NCI-H345 (cell line): ENCODE measurements around the gene AGPAT2.

Experiments
- DNase-seq: peaks from one replicate; lab custom pipeline; 2025; lab: John Stamatoyannopoulos, UW

AGPAT2 gene

DNA sequence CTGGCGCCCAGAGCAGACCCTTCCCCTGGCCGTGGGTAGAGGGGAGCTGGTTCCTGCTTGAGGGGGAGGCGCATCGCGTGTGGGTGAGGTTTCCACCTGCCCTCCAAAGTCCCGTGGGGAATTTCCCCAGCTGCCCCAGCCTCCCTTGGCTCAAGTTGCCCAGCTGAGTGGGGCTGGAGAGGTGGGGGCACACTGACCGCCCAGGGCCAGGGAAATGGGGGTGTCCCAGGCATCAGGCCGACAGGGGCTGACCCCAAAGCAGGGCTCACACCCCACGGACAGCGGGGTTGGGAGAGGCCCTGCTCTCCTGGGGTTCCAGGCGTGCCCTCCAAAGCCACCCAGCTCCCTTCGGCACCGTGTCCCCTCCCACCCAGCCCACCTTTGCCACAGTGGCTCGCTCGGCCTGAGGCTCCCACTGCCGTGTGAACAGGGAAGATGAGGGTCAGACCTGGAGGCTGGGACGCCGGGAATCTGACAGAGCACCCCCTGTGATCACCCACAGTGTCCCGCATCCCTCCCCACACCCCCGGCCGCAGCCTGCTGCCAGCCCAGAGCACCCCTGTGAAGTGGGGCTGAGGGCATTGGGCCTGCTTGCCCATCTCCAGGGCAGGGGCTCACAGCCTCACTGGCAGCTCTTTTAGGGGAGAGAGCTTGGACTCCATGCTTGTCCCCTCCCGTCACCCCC is 25.5 kb downstream of the AGPAT2 start:
- DNase-seq: no peak

DNA sequence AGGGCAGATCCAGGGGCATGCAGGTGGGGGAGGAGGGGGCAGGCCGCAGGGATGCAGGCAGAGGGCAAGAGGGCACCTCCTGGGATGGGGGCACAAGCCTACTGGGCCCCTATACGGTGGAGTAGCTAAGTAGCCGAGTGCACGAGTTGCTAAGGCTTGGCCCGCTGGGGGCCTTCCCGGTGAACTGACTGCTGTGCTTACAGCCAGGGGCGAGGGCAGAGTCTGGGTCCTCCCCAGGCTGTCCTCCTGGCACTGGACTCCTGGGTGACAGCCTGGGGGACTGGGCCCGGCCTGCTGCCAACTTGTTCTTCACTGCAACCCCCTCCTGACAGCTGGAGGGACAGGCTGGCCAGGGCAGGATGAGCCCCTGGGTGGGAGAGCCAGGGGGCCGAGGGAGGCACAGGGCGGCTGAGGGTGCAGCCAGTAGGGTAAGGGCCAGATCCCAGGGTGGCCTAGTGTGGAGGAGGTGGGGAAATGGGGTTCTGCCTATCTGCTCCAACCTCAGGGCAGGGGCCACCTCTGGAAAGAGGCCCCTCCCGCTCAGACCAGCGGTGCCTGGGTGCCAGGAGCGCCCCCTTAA is 26.2 kb downstream of the AGPAT2 start:
- no peak for DNase-seq

DNA sequence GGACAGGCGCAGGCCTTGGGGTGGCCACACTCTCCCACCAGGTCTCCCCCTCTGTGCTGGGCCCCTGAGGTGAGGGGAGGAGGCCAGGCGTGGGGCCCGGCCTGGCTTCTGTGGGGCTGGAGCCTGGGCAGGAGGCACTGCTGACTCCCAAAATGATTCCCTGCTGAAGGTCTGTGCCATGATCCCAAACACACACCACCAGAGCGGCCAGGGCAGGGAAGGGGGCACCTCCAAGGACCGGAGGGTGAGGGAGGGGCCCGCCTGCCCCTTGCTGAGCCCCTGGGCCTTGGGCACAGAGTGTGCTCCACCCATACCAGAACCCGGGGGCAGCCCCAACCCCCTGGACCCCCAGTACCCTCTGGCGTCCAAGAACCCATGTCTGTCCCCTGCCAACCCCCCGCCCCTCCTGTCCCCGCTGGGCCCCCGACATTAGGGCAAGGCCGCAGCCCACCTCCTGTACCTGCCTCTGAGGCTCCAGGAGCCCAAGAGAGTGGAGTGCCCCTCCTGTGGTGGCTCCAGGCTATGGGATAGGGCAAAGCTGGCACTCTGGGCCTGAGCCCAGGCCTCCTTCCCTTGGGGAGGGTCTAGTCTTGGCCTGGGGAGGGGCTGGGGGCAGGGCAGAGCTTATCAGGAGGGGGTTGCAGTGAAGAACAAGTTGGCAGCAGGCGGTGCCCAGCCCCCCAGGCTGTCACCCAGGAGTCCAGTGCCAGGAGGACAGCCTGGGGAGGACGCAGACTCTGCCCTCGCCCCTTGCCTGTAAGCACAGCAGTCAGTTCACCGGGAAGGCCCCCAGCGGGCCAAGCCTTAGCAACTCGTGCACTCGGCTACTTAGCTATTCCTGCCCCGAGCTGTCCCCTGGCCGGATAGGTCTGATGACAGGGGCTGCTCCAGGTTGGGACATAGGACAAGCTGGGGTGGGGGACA is 27.1 kb downstream of the AGPAT2 start:
- DNase-seq: no peak

DNA sequence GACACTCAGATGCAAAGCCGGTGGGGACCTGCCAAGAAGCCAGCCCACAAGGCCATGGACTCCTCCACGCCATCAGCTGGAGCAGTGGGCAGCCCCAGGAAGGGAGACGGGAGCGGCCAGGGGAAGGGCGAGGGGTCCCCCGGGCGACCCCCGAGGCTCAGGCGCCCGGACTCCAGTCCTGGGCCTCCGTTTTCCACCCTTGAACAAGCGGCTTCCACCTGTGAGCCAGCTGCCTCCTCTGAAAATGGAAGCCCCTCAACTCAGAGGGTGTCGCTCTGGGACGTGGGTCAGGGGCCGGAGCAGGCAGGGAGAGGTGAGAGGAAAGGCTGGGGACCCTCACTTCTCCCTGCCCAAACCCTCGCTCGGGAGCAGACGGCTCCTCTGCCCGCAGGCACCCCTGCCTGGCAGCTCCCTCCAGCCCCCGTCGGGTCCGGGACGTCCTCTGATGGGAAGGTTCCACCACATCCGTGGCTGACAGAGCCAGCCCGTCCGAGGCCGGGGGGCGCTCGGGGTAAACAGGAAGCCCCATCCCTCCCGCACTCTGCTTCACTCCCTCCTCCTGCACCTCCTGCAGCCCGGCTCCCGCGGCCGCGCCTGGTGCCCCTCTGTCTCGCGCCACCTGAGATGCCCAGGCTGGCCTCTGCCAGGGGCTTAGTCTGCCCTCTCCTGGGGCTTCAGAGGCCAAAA is 28.3 kb downstream of the AGPAT2 start:
- no peak for DNase-seq

DNA sequence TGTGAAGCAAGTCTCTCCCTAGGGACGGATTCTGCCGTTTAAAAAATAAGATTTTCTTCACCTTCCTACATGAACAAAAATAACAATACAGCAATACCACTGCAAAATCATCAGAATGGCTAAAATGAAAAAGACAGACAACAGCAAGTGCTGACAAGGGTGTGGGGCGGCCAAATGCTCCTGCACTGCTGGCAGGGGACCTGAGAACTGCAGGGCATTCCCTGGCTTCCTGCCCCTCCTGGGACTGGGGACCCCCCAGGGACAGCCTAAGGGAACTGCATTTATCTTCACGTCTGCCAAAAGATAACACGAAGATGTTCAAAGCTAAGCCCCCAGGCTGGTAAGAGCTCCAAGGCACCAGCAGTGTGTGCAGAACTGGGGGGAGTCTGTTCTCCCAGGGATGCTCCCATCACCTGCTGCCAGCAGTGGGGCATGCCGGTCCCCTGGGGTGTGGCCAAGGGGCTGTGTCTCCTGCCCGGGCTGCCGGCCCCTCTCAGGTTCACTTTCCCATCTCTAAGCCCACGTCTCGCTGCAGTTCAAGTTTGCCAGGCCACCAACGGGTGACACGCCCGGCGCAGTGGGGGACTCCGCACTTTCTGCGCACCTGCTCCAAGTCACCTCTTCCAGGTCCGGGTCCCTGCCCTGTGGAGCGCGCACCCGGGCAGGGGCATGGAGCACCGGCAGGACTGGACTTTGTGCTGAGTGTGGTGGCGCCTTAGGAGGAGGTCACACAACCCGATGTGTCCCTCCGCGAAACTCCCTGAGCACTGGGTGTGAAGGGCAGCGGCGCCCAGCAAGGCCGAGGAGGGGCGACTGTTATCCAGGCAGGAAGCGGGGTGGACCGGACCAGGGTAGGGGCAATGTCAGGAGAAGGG is 29.0 kb downstream of the AGPAT2 start:
- no peak for DNase-seq

DNA sequence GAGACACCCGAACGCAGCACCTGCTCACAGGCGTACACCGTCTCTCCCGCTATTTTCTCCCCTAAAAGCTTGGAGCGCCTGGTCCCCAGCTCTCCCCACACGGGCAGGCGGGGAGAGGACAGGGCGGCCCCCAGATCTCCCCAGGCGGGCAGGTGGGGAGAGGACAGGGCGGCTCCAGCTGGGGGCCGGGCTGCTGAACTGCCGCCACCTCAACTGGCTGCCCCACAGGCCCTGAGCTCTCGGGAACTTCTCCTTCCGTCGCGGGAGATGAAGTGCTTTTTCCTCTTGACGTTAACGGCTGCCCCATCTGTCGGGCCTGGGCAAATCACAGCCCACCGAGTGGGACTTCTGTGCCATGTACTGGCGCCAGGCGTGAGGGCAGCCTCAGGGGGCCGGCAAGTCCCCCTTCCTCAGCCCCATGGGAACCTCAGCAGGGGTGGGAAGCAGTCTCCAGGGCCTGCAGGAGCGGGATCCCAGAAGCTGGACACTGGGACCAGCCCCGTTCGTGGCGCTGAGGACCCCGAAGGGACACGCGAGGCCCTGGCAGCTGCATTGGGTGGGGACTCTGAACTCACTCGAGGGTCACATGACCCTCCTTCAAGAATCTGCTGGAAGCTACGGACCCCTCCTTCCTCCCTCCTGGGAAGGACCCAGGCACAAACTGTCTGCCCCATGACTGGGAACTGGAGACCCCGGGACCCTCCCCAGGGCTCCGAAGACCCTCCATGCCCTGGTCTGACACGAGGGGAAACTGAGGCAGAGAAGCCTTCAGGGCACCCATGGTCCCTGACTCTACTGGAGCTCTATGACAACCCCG is 30.3 kb downstream of the AGPAT2 start:
- no peak for DNase-seq

DNA sequence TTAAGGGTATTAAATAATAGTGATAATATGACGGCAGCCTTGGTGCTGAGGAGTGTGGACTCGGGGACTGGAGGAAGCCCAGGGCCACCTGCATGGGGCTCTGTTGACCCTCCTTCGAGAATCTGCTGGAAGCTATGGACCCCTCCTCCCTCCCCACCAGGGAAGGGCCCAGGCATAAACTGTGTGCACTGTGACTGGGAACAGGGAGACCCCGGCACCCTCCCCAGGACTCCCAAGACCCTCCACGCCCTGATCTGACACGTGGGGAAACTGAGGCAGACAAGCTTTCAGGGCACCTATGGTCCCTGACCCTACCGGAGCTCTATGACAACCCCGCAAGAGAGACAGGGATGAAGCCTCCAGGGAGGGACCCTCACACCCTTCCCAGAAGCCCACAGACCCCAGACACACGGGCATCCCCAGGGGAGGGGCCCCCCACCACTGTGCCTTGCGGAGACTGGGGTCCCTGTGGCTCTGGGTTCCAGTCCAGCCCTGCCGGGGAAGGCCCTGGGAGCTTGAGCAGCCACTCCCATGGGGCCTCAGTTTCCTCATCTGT is 31.0 kb downstream of the AGPAT2 start:
- no peak for DNase-seq

DNA sequence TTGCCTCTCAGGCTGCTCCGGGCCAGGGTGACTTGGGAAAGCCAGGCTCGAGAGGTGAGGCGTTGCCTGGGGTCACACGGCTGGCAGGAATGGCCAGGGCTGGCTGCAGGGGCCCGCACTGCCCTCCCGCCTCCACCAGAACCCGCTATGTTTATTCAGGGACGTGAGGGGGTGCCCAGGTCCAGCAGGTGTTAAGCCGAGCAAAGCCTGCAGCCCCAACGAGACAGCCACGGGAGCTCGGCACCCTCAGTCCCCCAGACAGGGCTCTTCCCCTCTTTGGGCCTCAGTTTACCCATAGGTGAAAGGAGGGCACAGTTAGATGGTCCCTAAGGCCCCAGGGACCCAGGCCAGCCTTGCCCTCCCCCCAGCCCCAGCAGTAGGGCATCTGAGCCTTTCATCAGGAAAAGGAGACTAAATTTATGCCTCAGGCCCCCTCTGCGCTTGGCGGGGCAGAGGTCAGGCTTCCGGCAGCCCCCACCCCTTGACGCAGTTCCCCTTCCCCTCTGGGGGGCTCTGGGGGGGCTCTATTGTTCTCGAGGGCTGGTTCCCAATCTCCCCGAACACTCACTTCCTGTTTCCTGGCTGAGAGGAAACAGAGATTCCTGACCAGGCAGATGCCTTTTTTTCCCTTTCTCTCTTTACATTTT is 31.6 kb downstream of the AGPAT2 start:
- DNase-seq: no peak

DNA sequence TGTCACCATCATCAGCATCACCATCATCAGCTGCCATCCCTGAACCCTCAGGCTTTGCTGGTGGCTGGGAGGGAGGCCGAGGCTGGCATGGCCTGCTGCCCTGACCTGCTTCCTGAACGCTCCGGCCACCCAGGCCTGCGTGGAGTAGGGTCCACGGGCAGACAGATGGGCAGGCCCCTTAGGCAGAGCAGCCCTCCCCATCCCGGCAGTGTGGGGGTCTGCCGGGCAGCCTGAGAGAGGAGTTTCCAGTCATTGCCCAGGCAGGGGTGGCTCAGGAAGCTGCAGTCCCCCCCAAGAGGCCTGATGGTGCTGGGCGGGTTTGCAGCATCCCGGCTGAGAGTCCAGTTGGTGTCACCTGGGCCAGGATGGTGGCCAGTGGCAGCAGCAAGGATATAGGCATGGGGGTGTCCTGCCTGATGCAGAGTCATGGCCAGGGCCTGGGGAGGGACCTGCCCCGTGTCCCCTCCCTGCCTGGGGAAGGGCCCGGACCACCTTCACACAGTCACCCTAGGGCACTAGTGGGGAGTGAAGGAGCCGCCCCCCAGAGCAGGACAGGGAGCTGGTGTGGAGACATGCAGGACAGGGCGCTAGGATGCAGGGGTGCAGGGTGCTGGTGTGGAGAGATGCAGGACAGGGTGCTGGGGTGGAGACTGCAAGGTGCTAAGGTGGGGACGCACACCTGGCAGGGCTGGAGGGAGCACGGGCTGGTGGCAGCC is 32.3 kb downstream of the AGPAT2 start:
- no peak for DNase-seq

DNA sequence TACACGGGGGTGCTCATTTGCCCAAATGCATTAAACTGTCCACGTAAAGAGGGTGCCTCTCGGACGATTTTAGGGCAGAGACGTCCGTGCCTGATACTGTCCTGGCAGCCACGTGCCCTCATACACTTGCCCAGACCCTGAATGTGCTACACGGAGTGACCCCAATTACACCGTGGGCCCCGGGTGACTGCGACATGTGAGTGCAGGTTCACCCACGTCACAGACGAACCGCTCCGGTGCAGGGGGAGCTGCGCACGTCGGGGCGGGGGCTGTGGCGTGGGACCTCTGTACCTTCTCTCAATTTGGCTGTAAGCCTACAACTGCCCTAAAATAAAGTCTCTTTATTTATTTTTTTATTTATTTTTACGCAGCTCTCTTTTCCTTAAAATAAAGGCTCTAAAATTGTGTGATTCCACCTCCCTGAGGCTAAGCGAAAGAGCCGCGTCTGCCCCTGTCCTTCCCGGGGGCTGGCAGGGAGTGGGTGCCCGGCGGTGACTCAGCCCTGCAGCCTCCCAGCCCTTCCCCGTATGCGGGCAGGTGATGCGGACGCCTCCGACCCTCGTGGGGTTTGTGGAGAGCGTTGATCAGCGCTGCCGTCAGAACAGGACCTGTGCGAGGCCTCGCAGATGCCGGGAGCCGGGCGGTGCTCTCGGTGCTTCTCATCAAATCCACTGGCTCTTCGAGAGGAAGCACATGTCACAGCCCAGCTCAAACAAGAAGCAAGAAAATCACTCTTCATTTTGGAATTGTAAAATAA is 33.8 kb downstream of the AGPAT2 start:
- DNase-seq: no peak

DNA sequence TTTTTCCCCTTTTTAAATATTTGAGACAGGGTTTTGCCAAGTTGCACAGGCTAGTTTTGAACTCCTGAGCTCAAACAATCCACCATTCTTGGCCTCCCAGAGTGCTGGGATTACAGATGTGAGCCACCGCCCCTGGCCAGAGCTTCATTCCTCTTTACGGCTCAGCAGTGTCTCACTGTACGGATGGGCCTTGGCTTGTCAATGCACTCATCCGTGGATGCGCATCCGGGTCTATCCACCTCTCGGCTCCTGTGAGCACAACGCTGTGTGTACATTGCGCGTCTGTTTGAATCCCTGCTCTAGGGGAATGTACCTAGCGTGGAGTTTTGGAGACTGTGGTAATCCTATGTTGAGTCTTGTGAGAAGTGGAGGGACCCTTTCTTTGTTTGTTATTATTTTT is 35.4 kb downstream of the AGPAT2 start:
- DNase-seq: no peak

DNA sequence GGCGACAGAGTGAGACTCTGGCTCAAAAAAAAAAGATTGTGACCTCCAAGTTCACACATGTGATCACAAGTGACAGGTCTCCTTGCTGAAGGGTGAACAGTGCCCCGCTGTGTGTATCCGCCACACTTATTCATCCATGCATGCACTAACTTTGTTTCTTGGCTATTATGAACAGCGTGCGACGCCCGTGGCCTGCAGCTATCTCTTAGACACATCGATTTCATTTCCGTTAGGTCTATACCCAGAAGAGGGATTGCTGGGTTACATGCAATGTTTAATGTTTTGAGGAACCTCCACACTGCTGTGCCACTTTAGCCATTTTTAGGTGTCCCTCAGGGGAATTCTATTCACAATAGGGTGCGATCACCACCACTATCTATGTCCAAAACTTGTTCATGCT is 36.6 kb downstream of the AGPAT2 start:
- no peak for DNase-seq

DNA sequence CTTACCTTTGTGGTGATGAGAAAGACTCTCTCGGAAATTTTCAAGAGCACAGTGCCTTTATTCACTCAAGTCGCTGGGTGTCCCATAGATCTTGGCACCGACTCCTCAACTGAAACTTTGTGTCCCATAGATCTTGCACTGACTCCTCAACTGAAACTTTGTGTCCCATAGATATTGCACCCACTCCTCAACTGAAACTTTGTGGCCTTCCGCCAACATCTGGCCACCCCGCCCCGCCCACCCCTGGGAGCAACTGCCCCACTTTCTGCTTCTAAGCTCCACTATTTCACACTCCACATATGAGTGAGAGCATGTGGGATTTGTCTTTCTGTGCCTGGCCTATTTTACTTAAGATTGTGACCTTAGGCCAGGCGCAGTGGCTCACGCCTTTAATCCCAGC is 37.2 kb downstream of the AGPAT2 start:
- DNase-seq: no peak

DNA sequence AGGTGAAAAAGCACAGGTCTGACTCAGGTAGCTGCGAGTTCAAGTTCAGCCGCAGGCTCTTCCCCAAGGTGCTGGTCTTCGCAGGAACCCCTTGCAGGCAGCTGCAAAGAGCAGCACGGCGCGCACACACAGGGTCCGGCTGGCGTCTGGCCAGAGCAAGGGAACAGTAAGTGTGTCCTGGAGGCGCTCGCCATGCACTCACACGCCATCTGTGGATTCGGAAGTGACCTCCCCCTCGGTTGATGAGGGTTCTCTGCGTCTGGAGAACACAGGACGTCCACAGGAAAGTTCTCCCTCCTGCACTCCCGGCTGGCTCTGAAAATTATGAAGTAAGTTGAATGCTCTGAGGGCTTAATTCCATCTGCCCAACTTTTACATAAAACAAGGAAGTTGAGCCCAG is 38.5 kb downstream of the AGPAT2 start:
- no peak for DNase-seq

DNA sequence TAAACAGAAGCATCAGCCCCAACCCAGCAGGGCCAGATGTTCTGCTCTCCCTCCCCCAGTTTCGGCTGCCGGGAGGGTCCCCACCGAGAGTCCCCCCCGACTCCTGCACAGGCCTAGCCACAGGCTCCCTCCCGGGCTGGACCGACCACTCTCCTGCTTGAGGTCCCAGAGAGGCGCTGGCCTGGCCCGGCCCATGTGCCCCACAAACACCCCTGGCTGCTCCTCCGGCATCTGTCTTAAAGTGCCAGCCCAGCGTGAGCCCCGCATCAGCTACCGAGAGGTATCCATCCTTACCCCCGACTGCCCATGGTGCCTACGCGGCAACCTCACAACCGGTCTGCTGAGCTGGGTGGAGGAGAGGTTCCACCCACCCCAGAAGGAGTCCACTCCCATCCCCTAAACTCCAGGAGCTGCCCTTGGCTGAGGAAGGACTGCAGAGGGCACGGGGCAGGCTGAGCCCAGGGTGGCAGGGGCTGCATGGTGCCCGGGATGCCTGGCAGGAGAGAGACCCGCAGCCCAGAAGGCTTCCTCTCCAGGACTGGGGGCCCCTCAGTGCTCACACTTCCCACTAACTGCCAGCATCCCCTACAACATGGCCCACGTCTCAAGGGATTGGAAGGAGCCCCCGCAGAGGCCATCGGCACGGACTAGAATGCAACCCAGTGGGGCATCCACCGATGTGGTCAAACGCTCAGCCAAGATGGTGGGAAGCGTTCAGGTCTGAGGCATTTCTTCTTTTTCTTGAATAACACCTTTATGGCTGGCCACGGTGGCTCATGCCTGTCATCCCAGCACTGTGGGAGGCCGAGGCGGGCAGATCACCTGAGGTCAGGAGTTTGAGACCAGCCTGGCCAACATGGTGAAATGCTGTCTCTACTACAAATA is 40.2 kb downstream of the AGPAT2 start:
- no peak for DNase-seq

DNA sequence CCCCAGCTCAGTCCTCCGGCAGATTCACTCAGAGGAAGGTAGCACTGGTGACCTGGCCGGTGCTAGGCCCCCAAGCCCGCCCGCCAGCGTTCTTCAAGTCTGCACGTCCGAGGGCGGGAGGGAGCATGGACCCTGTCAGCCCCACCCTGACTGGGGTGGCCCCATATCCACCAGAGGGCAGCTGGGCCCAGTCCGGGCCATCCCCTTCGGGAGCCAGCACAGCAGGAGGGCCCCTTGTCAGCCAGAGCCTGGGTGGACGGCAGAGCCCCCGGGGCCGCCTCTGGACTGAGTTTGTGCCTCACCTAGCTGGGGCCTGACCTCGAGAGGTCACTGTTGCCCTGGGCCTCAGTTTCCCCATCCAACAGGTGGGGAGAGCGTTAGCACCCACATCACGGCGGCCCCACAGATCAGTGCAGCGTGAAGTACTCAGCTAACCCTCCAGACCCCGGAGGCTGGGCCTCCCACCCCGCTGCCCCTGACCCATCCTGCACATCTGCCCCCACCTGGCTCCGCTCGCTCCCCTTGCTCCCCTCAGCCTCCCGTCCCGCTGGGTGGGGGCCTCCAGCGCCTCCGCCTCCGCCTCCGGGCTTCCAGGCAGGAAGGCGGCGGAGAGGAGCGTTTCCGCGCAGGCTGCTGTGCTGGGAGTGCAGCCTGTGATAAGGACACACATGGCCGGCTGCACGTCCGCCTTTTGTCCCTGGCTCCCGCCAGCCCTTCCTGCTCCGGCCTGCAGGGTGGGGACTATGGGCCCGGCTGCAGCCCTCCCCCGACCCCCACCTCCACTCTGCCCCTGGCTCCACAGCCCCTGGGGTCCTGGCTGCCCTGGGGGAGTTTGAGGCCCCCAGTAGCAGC is 41.1 kb downstream of the AGPAT2 start:
- no peak for DNase-seq
